ENCODE results near the gene CSNK1D. TPM values are rescaled to one million over a fixed set of nuclear protein-coding genes. Genes with fewer than 3 reads are reported as not detected.

CSNK1D gene
- total and polyA plus RNA-seq, 8 donors: 55.9 to 180 (median 89.1) TPM

- no peak for DNase-seq
- Histone ChIP-seq H3K9me3 (no peaks in the 10 kb centered on the region), H3K4me3 (no peak overlapping the region), H3K27ac (no peak overlapping the region), H3K4me1 (peaks cover 6 to 21% (median 12%) of the 10 kb centered on the region in 4 donors), H3K36me3 (no peaks in the 10 kb centered on the region), H3K27me3 (peaks cover 10 to 84% (median 46%) of the 10 kb centered on the region in 3 donors)
- TF ChIP-seq POLR2A (IDR thresholded peaks at IDR 0.05) (no peak), POLR2AphosphoS5 (IDR thresholded peaks at IDR 0.05) (no peak)
- intact Hi-C loops (cut with DNase I; ENCODE audit: low total_unique reads): no loop called here
- WGBS, 5 donors: 84 to 88% (median 87%) methylated on average over 24 to 28 of the region's 28 CpGs
These were observed 39.9 kb upstream of the CSNK1D start for GRCh38 chr17:82313195-82314011.

- Histone ChIP-seq H3K4me1 (peaks cover 6 to 21% (median 12%) of the 10 kb centered on the region in 4 donors), H3K27me3 (peaks cover 10 to 82% (median 46%) of the 10 kb centered on the region in 3 donors), H3K9me3 (no peaks in the 10 kb centered on the region), H3K4me3 (no peak overlapping the region), H3K36me3 (no peaks in the 10 kb centered on the region), H3K27ac (no peak overlapping the region)
- no peak for DNase-seq
- 90 to 93% (median 91%) methylated on average over 13 of the region's 13 CpGs for WGBS, 5 donors
- intact Hi-C loops (cut with DNase I; ENCODE audit: low total_unique reads): no loop called here
- TF ChIP-seq CTCF (IDR thresholded peaks at IDR 0.05): no peak
These were observed 38.5 kb upstream of the CSNK1D start for GRCh38 chr17:82311971-82312370.

DNA sequence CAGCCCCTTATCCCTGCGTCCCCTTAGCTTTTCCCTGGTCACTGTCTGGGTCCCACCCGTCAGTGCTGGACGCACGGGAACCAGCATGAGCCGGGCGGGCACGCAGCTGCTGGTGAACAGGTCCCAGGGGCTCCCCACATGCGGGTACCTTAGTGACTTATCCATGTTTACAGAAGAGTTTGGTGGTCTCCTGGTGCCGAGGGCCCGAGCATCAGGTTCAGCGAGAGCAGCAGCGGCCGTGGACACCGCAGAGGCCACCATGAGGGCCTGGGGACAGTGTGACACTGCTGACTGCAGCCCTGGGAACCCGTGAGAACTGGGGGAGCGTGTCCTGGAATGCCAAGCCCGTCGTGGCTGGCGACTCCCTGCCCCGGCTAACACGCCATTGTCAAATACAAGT lies 37.4 kb upstream of the CSNK1D start:
- Histone ChIP-seq H3K36me3 (no peaks in the 10 kb centered on the region), H3K27ac (no peak overlapping the region), H3K27me3 (peaks cover 10 to 71% (median 35%) of the 10 kb centered on the region in 3 donors), H3K4me3 (no peak overlapping the region), H3K9me3 (no peaks in the 10 kb centered on the region), H3K4me1 (peaks cover 3 to 15% (median 7%) of the 10 kb centered on the region in 4 donors)
- intact Hi-C loops (cut with DNase I; ENCODE audit: low total_unique reads): no loop called here
- TF ChIP-seq EP300 (IDR thresholded peaks at IDR 0.05) (no peak), CTCF (IDR thresholded peaks at IDR 0.05) (no peak), POLR2AphosphoS5 (IDR thresholded peaks at IDR 0.05) (no peak), POLR2A (IDR thresholded peaks at IDR 0.05) (no peak)
- WGBS, 5 donors: 79 to 86% (median 83%) methylated on average over 6 to 21 of the region's 21 CpGs
- no peak for DNase-seq

DNA sequence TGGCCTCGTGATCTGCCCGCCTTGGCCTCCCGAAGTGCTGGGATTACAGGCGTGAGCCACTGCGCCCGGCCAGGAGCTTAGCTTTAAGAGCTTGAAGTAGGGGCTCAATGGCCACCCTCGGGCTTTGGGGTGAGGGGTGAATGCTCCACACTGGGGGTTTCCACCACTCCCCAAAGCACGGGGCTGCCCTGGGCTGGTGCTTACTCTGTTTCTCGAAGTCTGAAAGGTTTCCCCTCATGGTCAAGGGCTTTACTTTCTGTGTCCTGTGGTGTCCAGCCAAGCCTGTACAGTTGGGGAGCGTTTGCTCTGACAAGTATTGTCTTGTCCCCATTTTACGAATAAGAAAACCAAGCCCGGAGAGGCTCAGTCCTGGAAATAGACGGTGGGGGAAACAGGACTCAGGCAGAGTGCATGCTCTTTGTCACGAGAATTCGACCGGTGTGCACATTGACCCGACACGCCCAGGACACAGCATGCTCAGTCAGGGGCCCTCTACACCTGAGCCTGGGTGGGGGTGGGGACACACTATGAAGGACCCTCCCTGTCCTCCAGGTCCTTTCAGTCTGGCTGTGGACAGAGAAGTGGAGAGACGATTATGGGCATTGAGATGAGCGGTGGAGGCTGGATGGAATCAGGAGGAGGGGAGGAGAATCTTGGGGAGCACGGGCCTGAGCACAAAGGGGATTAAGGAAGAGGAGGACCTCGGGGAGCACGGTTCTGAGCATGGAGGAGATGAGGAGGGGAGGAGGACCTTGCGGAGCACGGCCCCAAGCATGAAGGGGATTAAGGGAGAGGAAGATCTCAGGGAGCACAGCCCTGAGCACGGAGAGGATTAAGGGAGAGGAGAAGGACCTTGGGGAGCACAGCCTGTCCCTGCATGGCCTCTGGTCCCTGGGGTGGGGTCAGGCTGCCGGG lies 36.4 kb upstream of the CSNK1D start:
- no peaks in the 10 kb centered on the region for H3K36me3 ChIP-seq
- intact Hi-C loops (cut with DNase I; ENCODE audit: low total_unique reads): no loop called here
- H3K27me3 ChIP-seq: peaks cover 6 to 61% (median 26%) of the 10 kb centered on the region in 3 donors
- 70 to 77% (median 73%) methylated on average over 26 to 27 of the region's 27 CpGs for WGBS, 5 donors
- peaks cover 0 to 5% (median 0%) of the 10 kb centered on the region in 4 donors for H3K4me1 ChIP-seq
- H3K4me3 ChIP-seq: no peak overlapping the region
- no peak for DNase-seq
- TF ChIP-seq CTCF (IDR thresholded peaks at IDR 0.05): no peak
- TF ChIP-seq EP300 (IDR thresholded peaks at IDR 0.05): no peak
- TF ChIP-seq POLR2AphosphoS5 (IDR thresholded peaks at IDR 0.05): no peak
- TF ChIP-seq POLR2A (IDR thresholded peaks at IDR 0.05): no peak
- no peaks in the 10 kb centered on the region for H3K9me3 ChIP-seq
- no peak overlapping the region for H3K27ac ChIP-seq

All from stomach (tissue), 9 donors.